Midbrain (tissue), 1 donor: ENCODE measurements around the gene SULT4A1.
A peak's percentile ranks its signal among the peaks of the same experiment; 100 is the strongest.

Experiments used
- DNase-seq: peaks from one replicate; lab custom pipeline; 2025; lab: John Stamatoyannopoulos, UW

Gene SULT4A1

DNA sequence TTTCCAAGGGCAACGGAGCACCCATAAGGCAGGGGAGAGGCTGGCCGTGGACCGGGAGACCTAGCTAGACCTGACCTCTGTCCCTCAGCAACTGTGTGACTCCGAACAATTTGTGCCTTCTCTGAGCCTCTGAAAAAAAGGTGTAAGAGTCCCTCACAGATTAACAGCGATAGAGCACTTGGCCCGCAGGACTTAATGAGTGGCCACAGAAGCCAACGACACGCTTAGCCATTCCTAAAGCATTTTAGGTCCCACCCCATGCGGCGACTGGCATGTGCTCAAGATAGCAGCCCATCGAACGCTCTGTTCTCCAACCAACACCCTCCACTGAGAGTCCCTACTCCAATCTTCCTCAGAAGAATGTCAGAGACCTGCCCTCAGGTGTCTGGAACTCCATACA is 1.5 kb downstream of the SULT4A1 start:
- no peak for DNase-seq

DNA sequence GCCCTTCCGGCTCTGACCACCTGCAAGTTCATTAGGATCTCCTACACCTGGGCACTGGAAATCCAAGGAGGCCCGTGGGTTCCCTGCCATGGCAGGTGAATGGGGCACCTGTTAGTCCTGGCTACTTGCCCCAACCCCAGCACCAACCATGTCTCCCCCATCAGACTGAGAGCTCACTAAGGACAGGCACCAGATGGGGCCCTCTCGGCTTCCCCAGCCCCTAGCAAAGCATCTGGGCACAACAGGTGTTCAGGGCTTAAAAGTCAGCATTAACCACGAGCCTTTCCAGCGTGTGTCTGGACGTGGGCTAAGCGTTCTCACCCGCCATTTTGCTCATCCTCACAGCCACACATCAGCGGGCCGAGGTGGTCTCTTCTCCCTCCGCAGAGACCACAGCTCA is 2.2 kb downstream of the SULT4A1 start:
- no peak for DNase-seq

GRCh38 chr22:43859621-43860020 is 2.7 kb downstream of the SULT4A1 start:
- DNase-seq, result no peak

GRCh38 chr22:43859176-43859575 is 3.1 kb downstream of the SULT4A1 start:
- DNase-seq, result no peak

- no peak for DNase-seq
These were observed 4.0 kb downstream of the SULT4A1 start for GRCh38 chr22:43858156-43858895.

- no peak for DNase-seq
These were observed 4.9 kb downstream of the SULT4A1 start for GRCh38 chr22:43857367-43857766.

DNA sequence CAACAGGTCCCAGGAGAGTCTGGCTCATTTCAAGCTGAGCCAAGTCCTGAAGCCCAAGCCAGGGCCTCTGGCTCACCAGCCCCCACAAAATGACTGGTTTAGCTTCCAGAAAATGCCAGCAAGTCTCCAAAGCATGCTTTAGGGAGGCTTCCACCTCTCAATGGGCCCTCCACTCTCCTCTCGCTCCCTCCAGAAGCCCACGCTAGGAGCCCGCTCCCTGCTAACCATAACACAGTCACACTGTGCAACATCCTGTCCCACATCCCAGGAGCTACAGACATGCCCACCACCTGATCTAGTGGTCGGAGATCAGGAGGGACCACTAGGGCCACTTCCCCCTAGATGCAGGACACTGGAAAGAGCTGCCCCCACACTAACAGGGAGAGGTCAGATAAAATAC is 6.9 kb downstream of the SULT4A1 start:
- DNase-seq, result no peak

DNA sequence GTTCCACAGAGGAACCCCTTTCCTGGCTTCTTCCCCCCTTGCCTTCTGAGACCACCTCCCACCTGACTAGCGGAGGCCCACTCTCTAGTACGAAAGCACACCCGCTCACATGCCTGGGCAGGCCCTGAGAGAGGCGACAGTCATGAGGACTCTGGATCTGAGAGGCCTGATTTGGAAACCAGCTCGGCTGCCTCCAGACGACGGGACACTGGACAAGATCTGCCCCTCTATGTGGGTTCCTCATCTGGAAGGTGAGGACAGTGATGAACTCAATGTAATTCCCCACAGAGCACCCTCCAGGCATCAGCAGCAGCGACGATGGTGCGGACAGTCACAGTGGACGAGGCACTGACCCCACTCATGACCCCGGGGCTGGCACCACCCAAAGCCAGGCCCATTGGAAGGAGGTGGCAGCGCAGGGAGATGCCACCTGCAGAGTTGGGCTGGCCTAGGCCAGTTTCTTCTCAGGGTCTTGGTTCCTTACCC is 7.5 kb downstream of the SULT4A1 start:
- DNase-seq, result no peak

GRCh38 chr22:43854121-43854785 is 8.1 kb downstream of the SULT4A1 start:
- DNase-seq, result no peak

GRCh38 chr22:43853328-43853931 is 8.9 kb downstream of the SULT4A1 start:
- no peak for DNase-seq

DNA sequence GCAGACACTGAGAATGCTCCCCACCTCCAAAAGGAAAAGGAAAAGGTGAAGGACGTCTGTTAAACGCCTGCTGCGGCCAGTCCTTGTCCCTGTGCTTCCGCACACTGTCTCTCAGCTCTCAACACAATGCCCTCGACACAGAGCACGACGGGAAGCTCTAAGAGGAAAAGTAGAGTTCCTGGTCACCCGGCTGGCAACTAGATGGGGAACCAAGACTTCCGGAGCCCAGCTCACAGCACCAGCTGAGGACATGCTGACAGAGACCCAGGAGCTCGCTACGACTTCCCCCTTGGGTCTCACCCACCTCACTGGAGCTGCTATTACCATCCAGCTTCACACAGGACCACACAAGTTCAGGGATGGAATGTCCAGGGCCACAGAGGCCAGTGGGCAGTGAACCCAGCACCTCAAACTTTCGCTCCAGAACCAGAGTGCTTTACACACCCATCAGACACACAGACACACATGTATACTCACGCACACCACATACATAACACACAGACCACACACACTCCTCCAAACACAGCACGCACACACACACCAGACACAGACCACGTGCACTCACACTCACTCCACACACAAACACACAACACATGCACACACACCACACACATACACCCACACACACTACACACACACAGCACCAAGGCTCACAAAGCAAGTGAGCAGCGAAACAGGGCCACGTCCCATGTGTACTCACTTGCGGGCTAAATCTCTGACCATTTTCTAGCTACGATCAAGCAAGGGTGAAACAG is 9.6 kb downstream of the SULT4A1 start:
- DNase-seq, result peak; percentile 9

GRCh38 chr22:43851979-43852307 is 10.4 kb downstream of the SULT4A1 start:
- DNase-seq, result no peak

- no peak for DNase-seq
These were observed 11.0 kb downstream of the SULT4A1 start for GRCh38 chr22:43851058-43851978.

DNA sequence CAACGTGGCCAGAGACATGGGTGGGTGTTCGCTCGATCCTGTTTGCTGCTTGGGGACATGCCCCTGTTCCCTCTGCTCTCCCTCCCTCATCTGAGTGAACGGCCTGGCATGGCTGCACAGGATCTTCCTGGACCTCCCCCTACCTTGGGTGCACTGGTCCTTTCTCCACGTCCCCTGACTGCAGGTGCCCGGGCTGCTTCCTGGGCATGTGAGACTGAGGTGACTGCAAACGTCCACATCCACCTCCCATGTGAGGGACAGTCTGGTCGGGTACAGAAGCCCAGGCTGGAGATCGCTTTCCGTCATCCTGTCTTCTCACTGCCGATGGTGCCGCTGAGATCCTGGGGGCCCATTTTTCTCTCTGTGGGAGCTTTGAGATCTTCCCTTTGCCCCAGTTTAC is 11.8 kb downstream of the SULT4A1 start:
- DNase-seq, result no peak

DNA sequence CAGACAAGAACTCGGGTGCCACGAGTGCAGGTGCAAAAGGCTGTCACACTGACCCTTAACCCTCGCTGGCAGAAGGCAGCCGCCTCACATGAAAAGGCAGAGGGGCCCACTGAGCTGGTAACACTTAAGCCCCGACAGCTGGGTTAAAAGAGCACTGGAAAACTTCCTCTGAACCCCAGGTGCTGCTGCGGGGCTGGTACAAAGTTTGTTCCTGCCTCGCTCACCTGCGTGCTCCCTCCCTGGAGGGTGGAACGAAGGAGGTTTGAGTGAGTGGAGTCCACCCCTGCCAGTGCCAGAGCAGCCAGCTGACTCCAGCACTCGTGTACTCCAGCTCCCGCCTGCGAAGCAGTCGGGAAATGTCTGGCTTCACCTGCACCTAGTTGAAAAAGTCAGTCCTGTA is 12.6 kb downstream of the SULT4A1 start:
- DNase-seq, result no peak

DNA sequence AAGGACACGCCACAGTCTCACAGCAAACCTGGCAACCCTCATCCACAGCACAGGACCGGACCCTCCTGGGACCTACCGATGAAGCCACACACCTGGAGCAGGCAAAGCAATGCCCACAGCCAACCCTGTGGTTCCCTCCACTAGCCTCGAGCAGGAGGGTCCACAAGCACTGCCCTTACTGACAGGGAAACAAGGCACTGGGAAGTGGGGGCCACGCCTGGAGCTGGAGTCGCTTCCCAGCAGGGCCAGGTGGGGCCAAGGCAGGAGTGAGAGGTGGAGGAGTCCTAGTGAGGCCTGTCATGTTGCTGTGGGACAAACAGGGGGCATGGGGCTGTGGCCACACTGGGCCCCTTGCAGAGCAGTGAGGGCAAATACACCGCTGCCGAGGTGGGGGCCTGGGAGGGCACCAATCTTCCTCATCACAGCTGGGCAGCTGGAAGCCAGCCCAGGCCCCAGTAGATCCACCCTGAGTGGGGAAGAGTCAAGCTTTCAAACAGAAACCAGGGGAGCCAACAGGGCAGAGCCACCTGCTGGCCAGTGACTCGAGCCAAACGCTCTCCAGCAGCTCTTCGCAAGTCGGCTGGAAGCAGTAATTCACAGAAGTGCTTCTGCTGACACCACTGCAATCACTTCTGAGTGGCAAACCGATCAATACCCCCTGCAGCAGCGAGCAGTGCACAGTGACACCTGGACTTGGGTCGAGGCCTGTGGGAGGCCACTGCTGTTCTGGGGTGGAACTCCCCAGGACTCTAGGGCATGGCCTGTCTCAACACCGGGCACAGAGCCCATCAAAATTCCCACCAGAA is 13.7 kb downstream of the SULT4A1 start:
- no peak for DNase-seq

- DNase-seq, result no peak
These were observed 14.7 kb downstream of the SULT4A1 start for GRCh38 chr22:43847376-43848289.

- DNase-seq, result no peak
These were observed 15.3 kb downstream of the SULT4A1 start for GRCh38 chr22:43846966-43847365.

GRCh38 chr22:43845981-43846380 is 16.3 kb downstream of the SULT4A1 start:
- DNase-seq, result no peak
